CD4-positive, alpha-beta T cell treated with Interleukin-4 for 4 hours (primary cell): ENCODE measurements around the gene PNMA5.

Experiments
- DNase-seq: peaks from one replicate; pipeline ENCODE4 v3.0.0-alpha.2; 2020

Gene PNMA5

DNA sequence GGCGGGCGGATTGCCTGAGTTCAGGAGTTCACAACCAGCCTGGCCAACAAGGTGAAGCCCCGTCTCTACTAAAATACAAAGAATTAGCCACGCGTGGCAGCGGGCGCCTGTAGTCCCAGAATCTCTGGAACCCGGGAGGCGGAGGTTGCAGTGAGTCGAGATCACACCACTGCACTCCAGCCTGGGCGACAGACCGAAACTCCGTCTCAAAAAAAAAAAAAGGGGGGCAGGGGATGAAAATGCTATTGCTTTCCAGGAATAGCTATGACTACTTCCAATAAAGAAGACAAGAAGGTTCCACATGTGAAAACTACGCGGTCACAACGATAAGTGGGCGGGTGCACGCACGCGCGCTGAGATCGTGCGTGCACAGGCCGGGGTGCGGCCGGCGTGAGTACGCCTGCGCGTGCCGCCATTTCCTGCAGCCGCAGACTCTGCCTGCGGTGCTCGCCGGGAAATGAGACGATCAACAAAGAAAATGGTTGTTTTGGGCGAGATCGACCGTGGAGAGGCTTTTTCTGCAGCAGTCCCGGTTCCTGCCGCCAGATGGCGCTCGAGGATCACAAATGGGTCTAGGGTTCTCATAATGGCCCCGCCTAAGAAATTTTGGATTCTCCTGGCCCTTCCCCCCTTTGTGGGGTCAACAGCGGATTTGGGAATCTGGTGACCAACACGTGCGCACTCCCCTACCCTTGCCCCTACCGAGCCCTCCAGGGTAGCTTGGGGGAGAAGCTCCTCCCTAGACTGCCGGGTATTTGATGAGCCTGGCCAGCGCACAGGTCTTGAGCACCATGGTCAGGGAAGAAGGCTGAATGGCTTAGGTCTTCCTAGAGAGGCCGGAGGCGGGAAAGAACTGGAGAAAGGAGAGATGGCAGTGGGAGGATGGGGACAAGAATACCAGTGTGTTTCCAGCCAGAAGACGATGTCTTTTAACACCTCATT is 35.1 kb downstream of the PNMA5 start:
- DNase-seq = peak; percentile 92

DNA sequence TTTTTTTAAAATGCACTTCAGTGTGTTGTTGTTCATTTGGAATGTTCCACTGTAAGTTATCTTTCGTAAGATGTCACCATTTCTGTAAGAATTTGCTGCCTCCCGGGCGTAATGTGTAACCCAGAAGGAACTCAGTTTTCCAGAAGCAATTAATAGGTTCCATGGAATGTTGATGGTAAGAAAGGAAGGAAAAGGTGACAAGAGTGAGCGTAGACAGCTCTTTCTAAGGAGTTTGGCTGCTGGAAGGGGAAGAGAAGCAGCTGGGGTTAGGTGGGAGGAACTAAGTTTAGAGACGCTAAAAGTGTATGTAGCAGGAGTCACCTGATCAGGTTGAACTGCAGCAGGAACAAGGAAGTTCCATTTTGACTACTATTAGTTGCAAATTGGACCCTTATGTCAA is 35.9 kb downstream of the PNMA5 start:
- no peak for DNase-seq

DNA sequence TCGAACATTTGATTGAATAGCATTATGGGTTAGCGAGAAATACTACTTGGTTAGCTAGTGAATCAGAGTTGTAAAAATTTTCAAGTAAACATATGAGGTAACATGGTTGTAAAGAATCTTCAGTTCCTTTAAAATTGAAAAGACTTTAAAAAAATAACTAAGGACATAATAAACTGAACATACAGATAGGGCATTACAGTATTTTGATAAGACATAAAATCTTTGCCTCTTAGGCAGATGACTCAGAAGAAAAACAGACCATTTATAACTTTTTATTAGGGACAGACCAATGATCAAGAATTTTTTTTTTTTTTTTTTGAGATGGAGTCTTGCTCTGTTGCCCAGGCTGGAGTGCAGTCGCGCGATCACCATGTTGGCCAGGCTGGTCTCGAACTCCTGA is 43.1 kb downstream of the PNMA5 start:
- no peak for DNase-seq

DNA sequence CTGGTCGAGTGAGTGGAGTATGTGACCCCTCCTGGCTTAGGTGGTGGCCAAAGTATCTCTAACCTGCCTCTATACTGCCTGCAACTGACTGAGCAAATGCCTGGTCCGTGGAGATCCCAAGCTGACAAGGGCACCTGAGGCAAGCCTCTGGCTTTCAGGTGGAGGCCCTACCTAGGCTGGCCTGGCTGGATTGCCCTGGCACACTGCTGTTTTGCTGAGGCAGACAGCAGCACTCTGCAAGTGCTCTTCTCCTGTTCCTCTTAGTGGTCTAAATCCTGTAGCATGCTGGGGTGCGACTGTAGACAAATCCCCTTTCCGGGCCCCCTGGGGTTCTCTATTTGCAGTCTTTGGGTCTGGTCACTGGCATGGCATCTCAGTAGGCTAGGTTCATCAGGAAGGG is 44.8 kb downstream of the PNMA5 start:
- no peak for DNase-seq

DNA sequence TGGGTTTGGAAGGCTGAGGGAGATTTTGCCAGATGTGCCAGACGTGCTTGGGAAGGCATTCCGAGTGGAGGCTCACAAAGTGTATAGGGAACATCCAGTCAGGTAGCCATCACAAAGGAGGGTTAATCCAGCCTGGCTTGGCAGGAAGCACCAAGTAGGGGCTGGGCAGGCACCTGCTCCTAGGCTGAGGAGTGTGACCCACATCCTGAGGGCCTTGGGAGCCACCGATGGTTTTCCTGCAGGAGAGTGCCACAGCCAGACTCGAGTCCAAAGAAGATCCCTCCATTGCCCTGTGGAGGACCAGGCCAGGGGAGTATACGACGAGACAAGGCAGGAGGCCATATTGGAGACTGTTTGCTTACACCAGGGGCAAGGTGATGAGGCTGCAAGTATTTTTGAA is 47.2 kb downstream of the PNMA5 start:
- no peak for DNase-seq

DNA sequence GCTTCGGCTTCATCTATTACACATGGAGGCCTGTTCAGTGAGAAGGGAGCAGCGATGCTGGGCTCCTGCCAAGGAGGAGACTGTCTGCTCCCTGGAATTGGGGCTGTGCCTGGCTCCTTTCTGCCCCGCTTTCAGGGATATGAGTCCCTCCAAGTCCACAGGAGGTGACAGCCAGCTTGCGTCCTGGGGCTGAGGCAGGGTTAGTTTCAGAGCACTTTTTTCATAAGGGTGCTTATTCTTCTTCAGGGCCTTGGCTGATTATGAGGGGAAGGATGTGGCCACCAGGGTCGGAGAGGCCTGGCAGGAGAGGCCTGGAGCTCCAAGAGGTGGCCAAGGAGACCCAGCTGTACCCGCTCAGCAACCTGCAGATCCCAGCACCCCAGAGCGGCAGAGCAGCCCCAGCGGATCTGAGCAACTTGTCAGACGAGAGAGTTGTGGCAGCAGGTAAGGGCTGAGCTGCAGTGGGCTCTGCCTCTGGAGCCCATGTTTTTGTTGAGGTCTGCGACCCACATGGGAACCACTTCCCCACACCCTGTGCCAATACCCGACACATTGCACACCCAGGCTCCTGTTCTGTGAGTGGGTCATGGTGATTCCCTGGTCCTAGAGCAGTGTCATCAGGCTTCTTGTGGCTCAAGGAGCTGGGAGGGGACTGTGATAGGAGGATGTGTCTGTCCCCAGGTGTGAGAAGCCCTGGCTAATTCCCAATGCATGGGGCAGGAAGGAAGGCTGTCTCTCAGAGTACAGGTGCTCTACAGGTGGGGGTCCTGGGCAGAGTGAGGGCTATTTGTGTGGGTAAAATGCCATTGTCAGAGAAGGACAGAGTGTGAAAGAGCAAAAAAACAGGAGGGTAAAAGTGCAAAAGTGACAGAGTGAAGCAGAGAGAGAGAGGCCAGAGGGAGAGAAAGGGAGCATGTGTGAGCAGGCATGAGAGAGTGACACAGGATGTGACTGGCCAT is 48.6 kb downstream of the PNMA5 start:
- no peak for DNase-seq

DNA sequence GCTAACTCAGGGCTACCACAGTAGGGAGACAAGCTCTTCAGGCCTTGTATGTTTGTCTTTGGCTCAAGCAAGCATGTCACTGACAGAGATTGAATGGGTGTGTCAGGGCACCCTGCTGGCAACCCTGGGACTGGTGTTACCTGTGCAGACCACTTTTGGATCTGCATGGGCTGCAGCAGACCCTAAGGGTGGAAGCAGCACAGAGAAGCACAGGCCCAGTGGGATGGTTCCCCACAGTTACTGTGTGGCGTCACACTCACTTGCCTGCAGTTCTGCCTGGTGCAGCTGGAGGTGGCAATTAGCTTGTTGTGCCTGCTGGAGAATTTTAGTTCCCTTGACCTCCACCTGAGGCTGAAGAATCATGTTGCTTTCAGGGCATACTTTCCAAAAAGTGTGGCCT is 50.1 kb downstream of the PNMA5 start:
- no peak for DNase-seq

DNA sequence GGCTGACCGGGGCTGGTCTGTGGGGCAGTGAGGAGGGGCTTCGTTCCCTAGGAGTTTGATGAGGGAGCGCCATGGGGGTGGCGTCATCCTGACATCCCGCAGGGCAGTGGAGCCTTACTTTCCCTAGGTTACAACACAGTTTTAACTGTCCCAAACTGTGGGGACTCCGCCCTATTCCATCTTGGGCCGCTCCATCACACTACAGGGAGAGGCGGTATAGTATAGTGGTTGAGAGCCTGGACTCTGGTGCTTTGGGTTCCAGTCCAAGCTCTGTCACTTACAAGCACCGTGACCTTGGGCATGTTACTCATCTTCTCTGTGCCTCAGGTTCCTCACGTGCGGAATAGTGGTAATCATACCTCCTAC is 51.9 kb downstream of the PNMA5 start:
- DNase-seq = no peak

DNA sequence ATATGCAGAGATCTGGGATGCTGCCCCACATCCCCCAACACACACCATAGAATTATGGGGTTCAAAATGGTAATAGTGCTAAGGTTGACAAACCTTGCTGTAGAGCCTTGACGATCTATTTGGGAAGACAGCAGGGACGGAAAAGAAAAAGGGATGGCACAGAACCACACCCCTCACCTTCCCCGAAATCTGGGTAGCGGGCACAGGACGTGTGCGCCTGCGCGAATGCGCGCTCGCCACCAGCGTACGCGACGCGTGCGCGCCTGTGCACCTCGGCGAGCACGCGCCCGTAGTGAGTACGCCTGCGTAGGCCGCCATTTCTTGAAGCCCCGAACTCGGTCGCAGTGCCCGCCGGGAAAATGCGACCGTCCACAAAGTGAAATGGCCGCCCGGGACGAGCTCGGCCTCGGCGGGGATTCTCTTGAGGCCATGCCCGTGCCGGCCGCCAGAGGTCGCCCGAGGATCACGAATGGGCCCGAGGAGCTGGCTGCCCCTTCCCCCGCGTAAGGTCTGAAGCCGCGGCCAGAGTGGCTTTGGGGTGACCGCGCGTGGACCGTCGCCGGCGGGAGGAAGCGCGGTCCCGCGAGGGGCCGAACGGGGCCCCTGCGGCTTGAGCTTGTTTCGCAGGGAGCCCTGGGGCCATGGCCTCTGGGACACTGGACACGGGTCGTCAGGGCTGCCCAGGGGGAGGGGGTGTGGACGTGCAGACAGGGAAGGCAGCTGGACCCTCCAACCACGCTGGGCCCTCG is 52.4 kb downstream of the PNMA5 start:
- DNase-seq = peak; percentile 92
